Endothelial cell of umbilical vein (primary cell): ENCODE results near the gene FBXW9. TPM values are rescaled to one million over a fixed set of nuclear protein-coding genes. Genes with fewer than 3 reads are reported as not detected.

Experiments used
- BruUV-seq: library from RNA; stranded (reverse); fragments of 400-500 nt; replicated peaks from 2 replicates; lab custom pipeline; 2021; lab: Mats Ljungman, UMichigan
- CTCF ChIA-PET: fragments of 300-600, 350-600 bp; sonication (Branson Sonifier 250); formaldehyde crosslinking; loops from one replicate; lab custom pipeline; 2021; ENCODE audit warnings: antibody characterized with exemption, inconsistent platforms; lab: Charles Lee
- POLR2A ChIA-PET: fragments of 300-600, 350-600 bp; sonication (Branson Sonifier 250); formaldehyde crosslinking; loops from one replicate; lab custom pipeline; 2021; ENCODE audit warnings: antibody characterized with exemption, inconsistent platforms; lab: Charles Lee
- DNase-seq: peaks from one replicate; pipeline ENCODE4 v3.0.0-alpha.2; 2011; ENCODE audit warnings: low read depth, low spot score
- FAIRE-seq: peaks from 2 replicates; lab custom pipeline; 2011; peaks lifted over from hg19 to GRCh38; lab: Jason Lieb, UNC
- H2AFZ ChIP-seq: 2 replicates; pipeline ENCODE4 v1.6.0; 2012; ENCODE audit warnings: low read depth, low read length, control low read depth, inconsistent platforms
- H3K27ac ChIP-seq: 2 replicates; pipeline ENCODE4 v1.5.1; 2011; ENCODE audit warnings: low read depth, mild to moderate bottlenecking, control low read depth, low read length, moderate library complexity; ENCODE audit not compliant: insufficient read depth
- H3K27me3 ChIP-seq, 2 experiments: 2 replicates each; pipeline versions ENCODE4 v1.6.0 to v1.6.1; 2011; ENCODE audit warnings: low read length in 2 of 2, mixed read lengths in 1 of 2; ENCODE audit not compliant: control insufficient read depth in 2 of 2, insufficient read depth in 2 of 2
- H3K36me3 ChIP-seq, 2 experiments: 2 replicates in 1 of 2; 3 replicates in 1 of 2; pipeline ENCODE4 v1.5.1; 2011; ENCODE audit warnings: low read length in 2 of 2, mild to moderate bottlenecking in 1 of 2, moderate library complexity in 1 of 2; ENCODE audit not compliant: control insufficient read depth in 2 of 2, insufficient read depth in 2 of 2; ENCODE audit errors: extremely low read depth in 1 of 2
- H3K4me1 ChIP-seq: 3 replicates; pipeline ENCODE4 v1.5.1; 2011; ENCODE audit warnings: mild to moderate bottlenecking, low read length; ENCODE audit not compliant: control insufficient read depth, insufficient read depth; ENCODE audit errors: extremely low read depth
- H3K4me2 ChIP-seq: 2 replicates; pipeline ENCODE4 v1.6.1; 2011; ENCODE audit warnings: low read length, control low read depth, mixed read lengths; ENCODE audit not compliant: insufficient read depth
- H3K4me3 ChIP-seq, 3 experiments: fragments of 200-600 bp in 1 of 3; sonication (generic), shearing (Covaris generic) in 1 of 3; replicated peaks in 1 of 3; 2 replicates each; pipeline ENCODE4 v1.5.1; 2011 to 2016; ENCODE audit warnings: control low read depth in 3 of 3, low read length in 3 of 3, mild to moderate bottlenecking in 2 of 3, inconsistent platforms in 1 of 3, low read depth in 1 of 3, moderate library complexity in 1 of 3; ENCODE audit not compliant: insufficient read depth in 1 of 3
- H3K79me2 ChIP-seq: 2 replicates; pipeline ENCODE4 v1.6.0; 2012; ENCODE audit warnings: low read length, inconsistent platforms; ENCODE audit not compliant: control insufficient read depth, insufficient read depth
- H3K9ac ChIP-seq: replicated peaks from 2 replicates; pipeline ENCODE3; 2011; ENCODE audit warnings: low read length, control low read depth; ENCODE audit not compliant: insufficient read depth; ENCODE audit errors: extremely low read depth
- H3K9me1 ChIP-seq: replicated peaks from 3 replicates; pipeline ENCODE4 v1.6.0; 2011; ENCODE audit warnings: mild to moderate bottlenecking, low read length; ENCODE audit not compliant: control insufficient read depth, insufficient read depth; ENCODE audit errors: extremely low read depth
- H3K9me3 ChIP-seq: replicated peaks from 2 replicates; pipeline ENCODE4 v1.5.1; 2012; ENCODE audit warnings: low read length, inconsistent platforms; ENCODE audit not compliant: control insufficient read depth, insufficient read depth
- H4K20me1 ChIP-seq: replicated peaks from 2 replicates; pipeline ENCODE3; 2011; ENCODE audit warnings: mild to moderate bottlenecking, low read length; ENCODE audit not compliant: control insufficient read depth, insufficient read depth; ENCODE audit errors: extremely low read depth
- CTCF ChIP-seq, 2 donors: IDR thresholded peaks; 1 replicate in 1 of 2; 2 replicates in 1 of 2; pipeline ENCODE4 v1.5.1; 2011; ENCODE audit warnings: low read length in 2 of 2, mild to moderate bottlenecking in 2 of 2, moderate library complexity in 2 of 2, control low read depth in 1 of 2, inconsistent platforms in 1 of 2, low read depth in 1 of 2; ENCODE audit not compliant: insufficient read depth in 1 of 2; ENCODE audit errors: extremely low read depth in 1 of 2
- EZH2 ChIP-seq: IDR thresholded peaks from 2 replicates; pipeline ENCODE4 v1.6.1; 2012; ENCODE audit warnings: borderline replicate concordance, low read depth, mild to moderate bottlenecking, moderate library complexity, low read length, inconsistent platforms; ENCODE audit not compliant: severe bottlenecking
- FOS ChIP-seq: IDR thresholded peaks from 2 replicates; pipeline ENCODE4 v1.6.1; 2011; ENCODE audit warnings: mild to moderate bottlenecking, low read length, moderate library complexity, borderline replicate concordance; ENCODE audit not compliant: insufficient read depth
- GATA2 ChIP-seq: IDR thresholded peaks from 2 replicates; pipeline ENCODE4 v1.7.0; 2011; ENCODE audit warnings: low read depth, mild to moderate bottlenecking, moderate library complexity, mixed read lengths, low read length; ENCODE audit not compliant: insufficient read length, insufficient read depth
- JUN ChIP-seq: IDR thresholded peaks from 2 replicates; pipeline ENCODE4 v1.6.1; 2011; ENCODE audit warnings: borderline replicate concordance, low read depth; ENCODE audit not compliant: insufficient read length, insufficient read depth
- MAX ChIP-seq: IDR thresholded peaks from 2 replicates; pipeline ENCODE4 v1.6.1; 2011; ENCODE audit not compliant: insufficient read depth, insufficient read length
- MYC ChIP-seq: IDR thresholded peaks from one replicate; pipeline ENCODE4 v1.6.1; 2011; ENCODE audit warnings: mild to moderate bottlenecking, low read depth, low read length
- POLR2A ChIP-seq: IDR thresholded peaks from 2 replicates; pipeline ENCODE4 v1.6.1; 2012; ENCODE audit warnings: low read depth, mild to moderate bottlenecking, control low read depth, low read length
- POLR2AphosphoS5 ChIP-seq: IDR thresholded peaks from 2 replicates; pipeline ENCODE4 v1.6.1; 2012; ENCODE audit warnings: low read depth, mild to moderate bottlenecking, control low read depth, low read length, moderate library complexity; ENCODE audit not compliant: insufficient read depth
- dilution Hi-C: fragments of 300-500 bp; cut with MboI; formaldehyde crosslinking; loops from one replicate; pipeline ENCODE4 v1.15.0; 2019; ENCODE audit warnings: low sequenced_read_pairs; ENCODE audit not compliant: extremely low pct_ligation_motif_present
- intact Hi-C: fragments of 100-400 bp; cut with micrococcal nuclease; formaldehyde crosslinking; loops from one replicate; pipeline ENCODE4 v1.10.0; 2022
- polyA plus RNA-seq, 4 experiments: library from polyadenylated mRNA; depleted of rRNA in 3 of 4; stranded (reverse) in 3 of 4; unstranded in 1 of 4; fragments of >200 nt; gene quantifications; 2 replicates each; pipeline versions ENCODE4 v1.2.1 to v1.2.3, GENCODE V29; 2011 to 2012; ENCODE audit warnings: missing spikeins in 1 of 4
- total RNA-seq: library from RNA; stranded (reverse); gene quantifications from 2 replicates; pipeline ENCODE4 v1.2.3, GENCODE V29; 2021

FBXW9 gene
- total and polyA plus RNA-seq, 2 donors (not counting 3 experiments of a cell fraction or from before 2014, with no cell fraction given) = 12.4 to 19.3 TPM

- dilution Hi-C loops = no loop called here
- H3K4me3 ChIP-seq = peak overlapping the region in 2 of 3 experiments; percentile 16 to 56
- no peaks in the 10 kb centered on the region for H4K20me1 ChIP-seq
- H3K9me1 ChIP-seq = no peaks in the 10 kb centered on the region
- H3K4me2 ChIP-seq = peak overlapping the region; percentile 52
- H3K79me2 ChIP-seq = no peaks in the 10 kb centered on the region
- no peak for TF ChIP-seq CTCF (IDR thresholded peaks at IDR 0.05; ENCODE audit: extremely low read depth in 1 of 2, insufficient read depth in 1 of 2, low read depth in 1 of 2, low read length in 2 of 2)
- TF ChIP-seq FOS = no peak
- no peak for TF ChIP-seq MAX
- TF ChIP-seq JUN = no peak
- no peak for TF ChIP-seq GATA2
- no peak for TF ChIP-seq POLR2AphosphoS5
- TF ChIP-seq EZH2 = no peak
- TF ChIP-seq POLR2A = no peak
- no peak for TF ChIP-seq MYC
- ChIA-PET POLR2A (no interaction called here), CTCF (no interaction called here)
- H3K36me3 ChIP-seq = peaks cover 3 to 9% of the 10 kb centered on the region in 2 experiments
- intact Hi-C loops = no loop called here
- TSS peak; percentile 8 for BruUV-seq
- H3K27me3 ChIP-seq = no peaks in the 10 kb centered on the region
- no peak overlapping the region for H3K27ac ChIP-seq
- DNase-seq (no peak), FAIRE-seq (no peak)
- H3K9me3 ChIP-seq = no peaks in the 10 kb centered on the region
- no peak overlapping the region for H3K9ac ChIP-seq
- no peak overlapping the region for H2AFZ ChIP-seq
- H3K4me1 ChIP-seq = peaks cover 15% of the 10 kb centered on the region
Observed at GRCh38 chr19:12695514-12695913, 917 bp downstream of the FBXW9 start.
